ENCODE results near the gene DPF3.

Gene DPF3

DNA sequence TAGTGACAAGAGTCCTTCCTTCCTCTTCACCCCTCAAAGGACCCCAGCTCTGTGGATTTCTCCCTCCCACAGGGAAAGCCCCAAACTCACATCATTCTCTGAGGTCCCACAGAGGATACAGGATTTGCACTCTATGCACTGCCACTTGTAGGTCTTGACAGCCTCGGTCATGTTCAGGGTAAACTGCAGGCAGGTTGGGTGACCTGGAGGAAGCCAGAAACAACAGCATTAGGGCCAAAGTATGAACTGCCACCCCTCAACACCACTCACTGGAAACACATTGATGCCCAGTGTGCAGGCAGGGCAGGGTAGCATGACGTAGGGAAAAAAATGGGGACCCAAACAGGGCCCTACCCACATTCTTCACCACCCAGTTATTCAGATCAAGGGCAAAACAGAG, 264.4 kb downstream of the DPF3 start:
- TF ChIP-seq, protein P1, sequence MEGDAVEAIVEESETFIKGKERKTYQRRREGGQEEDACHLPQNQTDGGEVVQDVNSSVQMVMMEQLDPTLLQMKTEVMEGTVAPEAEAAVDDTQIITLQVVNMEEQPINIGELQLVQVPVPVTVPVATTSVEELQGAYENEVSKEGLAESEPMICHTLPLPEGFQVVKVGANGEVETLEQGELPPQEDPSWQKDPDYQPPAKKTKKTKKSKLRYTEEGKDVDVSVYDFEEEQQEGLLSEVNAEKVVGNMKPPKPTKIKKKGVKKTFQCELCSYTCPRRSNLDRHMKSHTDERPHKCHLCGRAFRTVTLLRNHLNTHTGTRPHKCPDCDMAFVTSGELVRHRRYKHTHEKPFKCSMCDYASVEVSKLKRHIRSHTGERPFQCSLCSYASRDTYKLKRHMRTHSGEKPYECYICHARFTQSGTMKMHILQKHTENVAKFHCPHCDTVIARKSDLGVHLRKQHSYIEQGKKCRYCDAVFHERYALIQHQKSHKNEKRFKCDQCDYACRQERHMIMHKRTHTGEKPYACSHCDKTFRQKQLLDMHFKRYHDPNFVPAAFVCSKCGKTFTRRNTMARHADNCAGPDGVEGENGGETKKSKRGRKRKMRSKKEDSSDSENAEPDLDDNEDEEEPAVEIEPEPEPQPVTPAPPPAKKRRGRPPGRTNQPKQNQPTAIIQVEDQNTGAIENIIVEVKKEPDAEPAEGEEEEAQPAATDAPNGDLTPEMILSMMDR (IDR thresholded peaks at IDR 0.05) = no peak

- TF ChIP-seq, protein P1 (IDR thresholded peaks at IDR 0.05) = no peak
These were observed 268.2 kb downstream of the DPF3 start for GRCh38 chr14:72625689-72626088.

- TF ChIP-seq, protein P1 (IDR thresholded peaks at IDR 0.05) = no peak
These were observed 272.4 kb downstream of the DPF3 start for GRCh38 chr14:72621387-72622065.

GRCh38 chr14:72619881-72620280, 274.0 kb downstream of the DPF3 start:
- TF ChIP-seq, protein P1 (IDR thresholded peaks at IDR 0.05) = no peak

GRCh38 chr14:72619111-72619571, 274.8 kb downstream of the DPF3 start:
- TF ChIP-seq, protein P1 (IDR thresholded peaks at IDR 0.05) = no peak

DNA sequence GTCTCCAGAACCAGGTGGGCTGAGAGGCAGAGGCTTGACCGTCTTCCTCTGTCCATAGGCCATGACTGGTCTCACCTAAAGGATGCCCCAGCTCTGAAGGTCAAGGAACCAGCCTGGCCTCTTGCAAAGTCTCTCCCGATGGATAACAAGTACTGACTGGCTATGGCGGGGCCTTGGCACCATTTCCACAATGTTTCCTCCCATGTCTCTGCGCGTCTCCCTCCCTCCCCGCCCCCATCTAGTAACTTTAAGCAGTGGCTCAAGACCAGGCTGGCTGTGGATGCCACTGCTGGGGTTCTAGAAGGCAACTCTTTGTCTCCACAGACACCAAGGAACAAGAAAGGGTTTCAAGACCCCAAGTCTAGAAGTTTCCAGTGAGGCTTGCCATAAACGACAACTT, 275.5 kb downstream of the DPF3 start:
- TF ChIP-seq, protein P1 (IDR thresholded peaks at IDR 0.05) = no peak

- TF ChIP-seq, protein P1 (IDR thresholded peaks at IDR 0.05) = no peak
These were observed 276.4 kb downstream of the DPF3 start for GRCh38 chr14:72617391-72618031.

Measured in LNCAP (cell line).